Osteoblast (primary cell): ENCODE results near the gene CCM2. TPM values are rescaled to one million over a fixed set of nuclear protein-coding genes. Genes with fewer than 3 reads are reported as not detected.

Source experiments
- DNase-seq: peaks from one replicate; pipeline ENCODE4 v3.0.0; 2011; ENCODE audit warnings: low spot score, mixed read lengths; ENCODE audit not compliant: insufficient read length; ENCODE audit errors: missing footprints
- H2AFZ ChIP-seq: 2 replicates; pipeline ENCODE4 v1.6.0; 2011; ENCODE audit warnings: mild to moderate bottlenecking, low read length
- H3K27ac ChIP-seq: 2 replicates; pipeline ENCODE4 v1.5.1; 2011; ENCODE audit warnings: mild to moderate bottlenecking, low read depth, low read length, moderate library complexity
- H3K27me3 ChIP-seq: 2 replicates; pipeline ENCODE4 v1.6.0; 2012; ENCODE audit warnings: mild to moderate bottlenecking, control low read depth, inconsistent platforms, low read length, moderate library complexity; ENCODE audit not compliant: insufficient read depth
- H3K36me3 ChIP-seq: 2 replicates; pipeline ENCODE4 v1.5.1; 2011; ENCODE audit warnings: mild to moderate bottlenecking, low read length, control low read depth, moderate library complexity; ENCODE audit not compliant: insufficient read depth
- H3K4me1 ChIP-seq: 2 replicates; pipeline ENCODE4 v1.5.1; 2011; ENCODE audit warnings: mild to moderate bottlenecking, low read length, control low read depth, moderate library complexity; ENCODE audit not compliant: insufficient read depth
- H3K4me2 ChIP-seq: 2 replicates; pipeline ENCODE4 v1.6.0; 2011; ENCODE audit warnings: mild to moderate bottlenecking, low read length; ENCODE audit not compliant: insufficient read depth
- H3K4me3 ChIP-seq: fragments of 200-600 bp; sonication (generic); 3 replicates; pipeline ENCODE4 v1.5.1; 2012; ENCODE audit warnings: mild to moderate bottlenecking, low read length, inconsistent platforms; ENCODE audit not compliant: insufficient read depth
- H3K79me2 ChIP-seq: 2 replicates; pipeline ENCODE4 v1.6.0; 2012; ENCODE audit warnings: mild to moderate bottlenecking, low read length, control low read depth, inconsistent platforms; ENCODE audit not compliant: insufficient read depth
- H3K9me3 ChIP-seq: 2 replicates; pipeline ENCODE4 v1.5.1; 2011; ENCODE audit warnings: low read depth, low read length, control low read depth
- H4K20me1 ChIP-seq: 2 replicates; pipeline ENCODE4 v1.6.0; 2012; ENCODE audit warnings: mild to moderate bottlenecking, low read length, control low read depth; ENCODE audit not compliant: insufficient read depth
- CTCF ChIP-seq: IDR thresholded peaks from 2 replicates; pipeline ENCODE4 v1.5.1; 2011; ENCODE audit warnings: mild to moderate bottlenecking, low read depth, low read length, moderate library complexity; ENCODE audit errors: extremely low read depth
- total RNA-seq: library from RNA; depleted of rRNA; stranded (reverse); fragments of >200 nt; gene quantifications from 2 replicates; pipeline ENCODE4 v1.2.3, GENCODE V29; 2012

CCM2 gene
- total RNA-seq, 1 donor, result 42.3 TPM

DNA sequence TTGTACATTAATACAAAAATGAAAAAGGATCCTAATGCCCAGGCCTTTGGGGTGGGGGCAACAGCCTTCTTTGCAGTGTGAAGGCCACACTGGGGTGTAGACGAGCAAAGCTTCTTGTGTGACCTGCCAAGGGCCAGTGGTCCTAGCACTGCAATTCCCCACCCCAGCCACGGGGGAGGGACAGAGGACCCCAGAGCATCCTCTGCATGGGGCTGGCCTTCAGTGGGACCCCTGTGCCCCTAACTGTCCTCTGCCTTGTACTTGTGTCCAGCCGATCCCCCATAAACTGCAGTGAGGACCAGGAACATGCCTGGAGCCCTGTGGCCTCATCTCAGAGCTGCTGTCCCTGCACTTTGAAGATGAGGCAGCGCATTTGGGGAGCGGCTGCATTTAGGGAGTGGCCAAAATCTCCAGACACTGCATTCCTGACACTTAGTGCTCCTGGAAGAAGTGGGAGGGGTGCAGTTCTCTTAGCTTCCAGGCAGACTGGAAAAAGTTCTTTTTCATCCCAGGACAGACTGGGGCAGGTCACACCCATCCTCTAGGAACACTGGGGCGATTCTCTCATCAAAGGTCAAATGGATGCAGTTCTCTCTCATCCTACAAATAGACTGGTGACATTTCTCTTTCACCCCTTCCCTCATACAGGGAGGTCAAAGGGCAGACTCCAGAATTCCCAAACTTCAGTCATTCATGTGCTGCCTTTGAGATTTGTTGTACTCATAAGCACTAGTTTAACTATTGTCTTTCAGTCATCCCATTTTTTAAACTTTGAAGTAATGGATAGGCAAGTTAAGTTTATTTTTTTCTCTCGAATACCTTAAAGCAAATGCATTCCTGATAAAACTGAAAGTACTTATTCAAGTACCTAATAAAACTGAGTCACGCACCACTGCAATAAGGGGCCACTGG is 20.3 kb upstream of the CCM2 start:
- Histone ChIP-seq H3K4me1 (peaks cover 24% of the 10 kb centered on the region), H3K27me3 (no peaks in the 10 kb centered on the region), H3K36me3 (peaks cover 32% of the 10 kb centered on the region), H2AFZ (no peak overlapping the region), H3K79me2 (peaks cover 8% of the 10 kb centered on the region), H3K27ac (peak overlapping the region; percentile 79), H4K20me1 (peaks cover 8% of the 10 kb centered on the region), H3K9me3 (no peaks in the 10 kb centered on the region), H3K4me2 (peak overlapping the region; percentile 32), H3K4me3 (no peak overlapping the region)
- TF ChIP-seq CTCF, result no peak
- no peak for DNase-seq

DNA sequence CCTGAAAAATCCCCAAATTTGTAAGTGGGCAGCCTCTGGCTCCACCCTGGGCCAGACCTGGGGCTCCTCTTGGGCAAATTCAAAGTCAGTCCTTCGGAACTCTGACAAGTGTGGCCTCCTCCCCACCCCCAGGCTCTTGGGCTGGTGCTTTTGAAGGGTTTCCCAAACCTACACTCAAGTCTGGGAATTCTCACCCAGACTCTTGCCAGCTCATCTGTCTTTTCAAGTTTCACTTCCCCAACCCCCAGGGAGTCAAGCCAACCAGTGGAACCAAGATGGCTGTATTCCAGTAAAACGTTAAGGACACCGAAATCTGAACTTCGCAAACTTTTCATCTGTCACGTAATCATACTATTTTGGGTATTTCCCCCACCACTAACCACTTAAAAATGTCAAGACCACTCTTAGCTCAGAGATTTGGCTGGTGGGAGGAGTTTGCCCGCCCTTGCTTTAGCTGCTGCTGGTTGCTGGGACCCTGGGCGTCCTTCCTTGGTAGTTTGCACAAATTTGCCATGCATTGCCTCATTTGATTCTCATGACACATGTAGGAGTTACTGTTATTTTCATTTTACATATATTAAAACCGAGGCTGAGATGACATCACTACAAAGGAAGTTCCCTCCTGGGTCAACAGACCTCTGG is 19.5 kb upstream of the CCM2 start:
- peaks cover 32% of the 10 kb centered on the region for H3K4me1 ChIP-seq
- H3K9me3 ChIP-seq, result no peaks in the 10 kb centered on the region
- DNase-seq, result peak; percentile 82
- peaks cover 16% of the 10 kb centered on the region for H4K20me1 ChIP-seq
- TF ChIP-seq CTCF, result no peak
- H3K79me2 ChIP-seq, result peaks cover 16% of the 10 kb centered on the region
- H3K4me2 ChIP-seq, result peak overlapping the region; percentile 32
- peaks cover 39% of the 10 kb centered on the region for H3K36me3 ChIP-seq
- H3K27ac ChIP-seq, result peak overlapping the region; percentile 79
- H3K4me3 ChIP-seq, result peak overlapping the region; percentile 25
- H2AFZ ChIP-seq, result peak overlapping the region; percentile 53
- no peaks in the 10 kb centered on the region for H3K27me3 ChIP-seq

DNA sequence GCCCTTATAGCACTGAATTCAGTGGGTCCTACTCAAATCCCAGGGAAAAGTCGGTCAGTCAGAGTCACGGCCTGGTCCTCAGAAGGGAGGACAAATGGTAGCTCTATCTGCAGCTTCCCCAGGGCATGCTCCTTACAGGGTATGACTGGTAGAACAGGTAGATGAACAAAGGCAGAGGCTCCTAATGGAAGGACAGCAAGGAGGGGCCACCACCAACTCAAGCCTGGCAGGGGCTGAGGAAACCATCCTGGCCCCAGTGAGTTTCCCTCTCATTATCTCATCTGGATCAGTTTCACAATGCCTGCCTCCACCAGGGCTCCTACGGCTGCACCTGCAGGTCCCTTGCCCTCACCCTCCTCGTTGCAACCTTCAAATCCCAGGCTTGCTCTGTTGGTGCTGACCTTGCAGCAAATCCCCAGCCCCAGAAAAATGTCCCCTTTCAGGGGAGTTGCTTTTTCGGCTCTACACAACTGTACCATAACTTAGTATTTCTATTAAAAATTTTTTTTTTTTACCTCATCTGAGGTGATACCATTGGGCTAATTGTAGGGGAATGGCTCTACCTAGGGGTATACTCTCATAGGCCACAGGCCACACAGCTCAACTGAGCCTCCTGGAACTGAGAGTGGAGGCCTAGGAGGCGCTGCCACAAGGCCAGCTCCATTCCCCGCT is 18.8 kb upstream of the CCM2 start:
- no peaks in the 10 kb centered on the region for H3K9me3 ChIP-seq
- peaks cover 23% of the 10 kb centered on the region for H3K79me2 ChIP-seq
- H2AFZ ChIP-seq, result peak overlapping the region; percentile 9
- peaks cover 16% of the 10 kb centered on the region for H4K20me1 ChIP-seq
- DNase-seq, result no peak
- H3K36me3 ChIP-seq, result peaks cover 42% of the 10 kb centered on the region
- H3K27me3 ChIP-seq, result no peaks in the 10 kb centered on the region
- H3K27ac ChIP-seq, result peak overlapping the region; percentile 79
- H3K4me1 ChIP-seq, result peaks cover 34% of the 10 kb centered on the region
- no peak overlapping the region for H3K4me2 ChIP-seq
- TF ChIP-seq CTCF, result no peak
- no peak overlapping the region for H3K4me3 ChIP-seq
